Mucosa of rectum (tissue), 2 donors: ENCODE measurements around the gene PDGFD.

Experiments
- H3K27ac ChIP-seq, 2 donors: one replicate each; pipeline ENCODE4 v1.7.0; 2013; ENCODE audit warnings: inconsistent platforms in 2 of 2, low read depth in 2 of 2, low read length in 2 of 2
- H3K27me3 ChIP-seq, 2 donors: one replicate each; pipeline ENCODE4 v1.7.0; 2013; ENCODE audit warnings: low read length in 2 of 2; ENCODE audit not compliant: control insufficient read depth in 2 of 2, insufficient read depth in 2 of 2
- H3K36me3 ChIP-seq, 2 donors: one replicate each; pipeline ENCODE4 v1.7.0; 2013; ENCODE audit warnings: low read length in 2 of 2; ENCODE audit not compliant: control insufficient read depth in 2 of 2, insufficient read depth in 2 of 2
- H3K4me1 ChIP-seq, 2 donors: one replicate each; pipeline ENCODE4 v1.7.0; 2013; ENCODE audit warnings: low read length in 2 of 2, mild to moderate bottlenecking in 1 of 2; ENCODE audit not compliant: control insufficient read depth in 2 of 2, insufficient read depth in 2 of 2
- H3K4me3 ChIP-seq, 2 donors: one replicate each; pipeline ENCODE4 v1.7.0; 2013; ENCODE audit warnings: low read length in 2 of 2
- H3K9ac ChIP-seq, 2 donors: one replicate each; pipeline ENCODE4 v1.7.0; 2013; ENCODE audit warnings: low read length in 2 of 2, low read depth in 1 of 2, mild to moderate bottlenecking in 1 of 2
- H3K9me3 ChIP-seq, 2 donors: one replicate each; pipeline ENCODE4 v1.7.0; 2013; ENCODE audit warnings: low read length in 2 of 2; ENCODE audit not compliant: control insufficient read depth in 2 of 2
- donor health status: healthy.
- donor health status: Normal muscosa, but diverticular disease.

PDGFD gene

DNA sequence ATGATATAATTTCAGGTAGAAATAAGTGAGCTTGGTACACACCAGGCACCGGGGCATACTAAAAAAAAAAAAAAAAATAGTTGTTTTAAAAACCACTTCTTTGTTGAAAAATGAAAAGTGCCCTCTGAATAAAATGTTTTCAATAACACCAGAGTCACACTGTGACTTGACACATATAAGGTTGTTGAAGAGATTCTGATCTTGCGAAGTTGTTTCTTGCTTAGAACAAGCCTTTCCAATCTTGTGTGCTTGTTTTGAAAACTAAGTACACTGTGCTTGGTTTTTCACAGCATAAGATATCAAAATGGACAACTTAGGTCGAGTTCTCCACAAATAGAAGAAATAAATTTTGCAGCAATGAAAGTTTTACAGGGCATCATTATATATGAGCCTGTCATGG, 17.0 kb downstream of the PDGFD start:
- Histone ChIP-seq H3K9me3 (no peaks in the 10 kb centered on the region), H3K4me1 (no peaks in the 10 kb centered on the region), H3K4me3 (no peak overlapping the region), H3K27me3 (no peaks in the 10 kb centered on the region), H3K27ac (no peak overlapping the region), H3K36me3 (no peaks in the 10 kb centered on the region), H3K9ac (no peak overlapping the region)

DNA sequence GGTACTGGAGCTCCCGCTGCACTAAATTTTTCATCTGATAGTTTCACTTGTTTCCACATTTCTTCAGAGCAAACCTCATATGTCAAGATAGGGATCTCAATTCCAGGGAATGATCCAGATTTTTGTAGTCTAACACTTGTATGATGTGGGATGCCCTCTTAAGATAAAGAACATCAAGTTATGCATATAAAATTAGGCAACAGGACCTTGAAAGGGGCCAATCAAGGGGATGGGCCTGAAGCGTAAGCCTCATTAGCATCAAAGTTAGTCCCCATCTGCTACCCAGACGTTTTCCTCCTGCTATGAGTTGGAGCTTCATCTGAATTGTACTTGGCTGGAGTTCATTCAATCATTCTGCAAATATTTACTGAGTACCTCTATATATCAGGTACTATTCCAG, 17.5 kb downstream of the PDGFD start:
- H3K4me1 ChIP-seq = no peaks in the 10 kb centered on the region
- no peak overlapping the region for H3K4me3 ChIP-seq
- H3K9me3 ChIP-seq = no peaks in the 10 kb centered on the region

DNA sequence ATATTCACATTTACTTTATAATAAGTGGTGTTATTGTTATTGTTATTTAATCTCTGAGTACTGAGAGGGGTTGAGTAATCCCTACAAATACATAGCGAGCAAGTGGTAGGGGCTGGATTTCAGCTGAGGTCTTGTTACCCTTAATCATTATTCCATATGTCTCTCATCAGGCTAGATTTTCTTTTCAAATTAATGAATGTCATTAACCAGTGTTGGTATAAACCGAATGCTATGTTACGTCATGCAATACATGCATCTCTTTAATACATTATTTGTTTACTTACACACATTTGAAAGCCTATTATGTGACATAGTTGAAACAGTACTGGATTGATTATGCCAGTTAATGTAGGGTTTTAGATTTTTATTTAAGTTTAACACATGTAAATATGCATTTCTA, 18.9 kb downstream of the PDGFD start:
- H3K4me1 ChIP-seq = no peaks in the 10 kb centered on the region
- no peak overlapping the region for H3K4me3 ChIP-seq
- no peaks in the 10 kb centered on the region for H3K36me3 ChIP-seq
- no peak overlapping the region for H3K9ac ChIP-seq
- H3K9me3 ChIP-seq = no peaks in the 10 kb centered on the region
- H3K27me3 ChIP-seq = no peaks in the 10 kb centered on the region
- H3K27ac ChIP-seq = no peak overlapping the region

More for the DNA sequence above, 17.5 kb downstream of the PDGFD start:
- H3K36me3 ChIP-seq = no peaks in the 10 kb centered on the region
- H3K9ac ChIP-seq = no peak overlapping the region
- H3K27ac ChIP-seq = no peak overlapping the region
- H3K27me3 ChIP-seq = no peaks in the 10 kb centered on the region

DNA sequence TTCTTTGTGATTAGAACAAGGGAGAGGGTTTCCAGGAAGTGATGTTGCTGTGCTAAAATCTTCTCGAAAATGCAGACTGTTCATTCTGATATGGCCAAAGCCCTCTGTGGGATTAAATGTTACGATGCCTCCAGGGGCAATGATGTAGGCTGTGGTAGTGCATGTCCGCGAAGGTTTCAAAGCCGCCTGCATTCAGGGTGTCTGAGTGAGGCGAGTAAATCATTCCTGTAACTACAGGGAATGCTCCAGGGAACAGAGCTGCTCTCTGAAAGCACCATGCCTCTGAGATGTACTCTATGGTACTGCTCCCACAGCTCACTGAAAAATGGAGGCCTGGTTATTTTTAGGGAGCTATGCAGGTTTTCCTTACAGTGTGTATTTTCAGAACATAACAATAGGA, 21.2 kb downstream of the PDGFD start:
- Histone ChIP-seq H3K4me1 (no peaks in the 10 kb centered on the region), H3K36me3 (no peaks in the 10 kb centered on the region), H3K4me3 (no peak overlapping the region), H3K27me3 (no peaks in the 10 kb centered on the region), H3K27ac (no peak overlapping the region), H3K9ac (no peak overlapping the region), H3K9me3 (no peaks in the 10 kb centered on the region)

GRCh38 chr11:104136861-104137260, 27.1 kb downstream of the PDGFD start:
- Histone ChIP-seq H3K9me3 (no peaks in the 10 kb centered on the region), H3K27me3 (no peaks in the 10 kb centered on the region), H3K9ac (no peak overlapping the region), H3K4me1 (no peaks in the 10 kb centered on the region), H3K27ac (no peak overlapping the region), H3K36me3 (no peaks in the 10 kb centered on the region), H3K4me3 (no peak overlapping the region)

GRCh38 chr11:104134745-104135144, 29.2 kb downstream of the PDGFD start:
- H3K27me3 ChIP-seq = no peaks in the 10 kb centered on the region
- no peaks in the 10 kb centered on the region for H3K9me3 ChIP-seq
- no peak overlapping the region for H3K27ac ChIP-seq
- no peak overlapping the region for H3K4me3 ChIP-seq
- H3K36me3 ChIP-seq = no peaks in the 10 kb centered on the region
- H3K4me1 ChIP-seq = no peaks in the 10 kb centered on the region
- no peak overlapping the region for H3K9ac ChIP-seq

GRCh38 chr11:104130161-104130560, 33.8 kb downstream of the PDGFD start:
- no peak overlapping the region for H3K27ac ChIP-seq

DNA sequence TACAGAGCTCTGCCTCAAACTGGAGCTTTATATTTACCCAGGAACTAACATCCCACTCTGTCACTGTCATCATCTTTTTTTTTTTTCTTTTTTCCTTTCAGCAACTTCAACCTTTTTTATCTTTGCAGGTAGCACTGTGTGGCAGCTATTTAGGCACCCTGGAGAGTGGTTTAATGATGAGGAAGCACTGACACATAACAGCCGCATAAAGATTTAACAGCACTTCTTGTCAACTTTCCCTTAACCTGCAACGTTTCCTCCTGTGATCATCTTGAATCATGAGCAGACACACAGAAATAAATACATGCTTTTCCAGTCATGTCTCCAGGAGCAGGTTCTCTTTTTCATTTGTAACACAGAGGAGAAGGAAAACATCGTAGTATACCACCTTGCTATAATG, 34.8 kb downstream of the PDGFD start:
- H3K27me3 ChIP-seq = no peaks in the 10 kb centered on the region
- H3K36me3 ChIP-seq = no peaks in the 10 kb centered on the region
- no peaks in the 10 kb centered on the region for H3K4me1 ChIP-seq
- H3K9ac ChIP-seq = no peak overlapping the region
- no peak overlapping the region for H3K4me3 ChIP-seq
- H3K9me3 ChIP-seq = no peaks in the 10 kb centered on the region
- no peak overlapping the region for H3K27ac ChIP-seq

More at GRCh38 chr11:104130161-104130560, 33.8 kb downstream of the PDGFD start:
- no peaks in the 10 kb centered on the region for H3K9me3 ChIP-seq
- no peaks in the 10 kb centered on the region for H3K36me3 ChIP-seq
- no peak overlapping the region for H3K9ac ChIP-seq
- no peaks in the 10 kb centered on the region for H3K4me1 ChIP-seq
- no peaks in the 10 kb centered on the region for H3K27me3 ChIP-seq
- no peak overlapping the region for H3K4me3 ChIP-seq

DNA sequence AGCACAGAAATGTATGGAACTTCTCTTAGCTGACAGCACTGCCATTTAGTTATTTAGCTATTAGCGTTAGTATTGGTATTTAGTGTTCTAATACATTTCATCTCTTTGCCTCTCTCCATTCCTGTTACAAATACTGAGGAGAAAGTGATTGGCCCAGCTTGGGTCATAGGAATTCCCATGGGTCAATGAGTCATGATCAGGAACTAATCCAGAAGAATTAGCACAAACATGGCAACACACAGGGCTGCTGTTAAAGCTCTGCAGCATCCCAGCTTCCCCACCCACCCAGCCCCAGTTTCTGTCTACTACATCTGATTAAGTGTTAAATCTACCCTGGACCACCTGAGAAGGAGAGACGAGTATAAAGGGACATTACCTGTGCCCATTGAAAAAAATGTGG, 36.1 kb downstream of the PDGFD start:
- H3K27me3 ChIP-seq = no peaks in the 10 kb centered on the region
- no peaks in the 10 kb centered on the region for H3K36me3 ChIP-seq
- no peaks in the 10 kb centered on the region for H3K4me1 ChIP-seq
- no peaks in the 10 kb centered on the region for H3K9me3 ChIP-seq
- no peak overlapping the region for H3K4me3 ChIP-seq
- H3K27ac ChIP-seq = no peak overlapping the region
- no peak overlapping the region for H3K9ac ChIP-seq

DNA sequence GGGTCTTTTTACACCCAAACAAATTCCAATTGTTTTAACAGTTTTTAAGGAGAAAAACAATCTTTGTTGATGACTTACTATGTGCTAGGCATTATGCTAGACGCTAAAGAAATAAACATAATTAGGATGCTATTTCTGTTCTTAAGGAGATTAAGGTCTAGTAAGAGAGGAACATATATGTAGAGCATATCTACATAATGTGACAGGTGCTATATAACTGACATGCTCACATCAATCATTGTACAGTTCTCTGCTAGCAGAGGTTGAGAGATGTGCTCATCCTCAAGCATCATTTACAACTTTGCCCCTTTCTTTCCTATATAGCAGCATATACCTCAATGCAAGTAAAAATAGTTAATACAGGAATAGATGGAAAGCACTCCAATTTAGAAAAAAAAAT, 37.5 kb downstream of the PDGFD start:
- H3K27ac ChIP-seq = no peak overlapping the region
- H3K36me3 ChIP-seq = no peaks in the 10 kb centered on the region
- H3K9me3 ChIP-seq = no peaks in the 10 kb centered on the region
- H3K4me1 ChIP-seq = no peaks in the 10 kb centered on the region
- no peak overlapping the region for H3K4me3 ChIP-seq
- H3K9ac ChIP-seq = no peak overlapping the region
- H3K27me3 ChIP-seq = no peaks in the 10 kb centered on the region

DNA sequence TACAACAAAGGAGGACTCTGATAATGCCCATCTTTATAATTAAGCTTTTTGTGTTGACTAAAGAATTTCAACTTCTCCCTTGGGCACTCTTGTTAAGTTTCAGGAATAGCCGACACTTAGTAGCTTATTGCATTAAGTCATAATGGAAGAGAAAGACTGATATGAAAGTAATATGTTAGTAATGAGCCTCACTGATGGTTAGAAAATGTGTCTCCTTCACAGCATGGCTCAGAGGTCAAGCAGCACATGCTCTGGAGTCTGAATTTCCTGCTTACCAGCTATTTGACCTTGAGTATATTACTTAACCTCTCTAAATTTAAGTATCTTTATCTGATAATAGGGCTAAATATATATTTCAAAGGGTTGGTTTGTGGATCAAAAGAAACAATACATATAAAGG, 39.0 kb downstream of the PDGFD start:
- Histone ChIP-seq H3K27me3 (no peaks in the 10 kb centered on the region), H3K4me1 (no peaks in the 10 kb centered on the region), H3K9ac (no peak overlapping the region), H3K4me3 (no peak overlapping the region), H3K27ac (no peak overlapping the region), H3K36me3 (no peaks in the 10 kb centered on the region), H3K9me3 (no peaks in the 10 kb centered on the region)
